CD4-positive, alpha-beta T cell treated with Interferon gamma for 1 hour (primary cell): ENCODE measurements around the gene SETDB1.

ENCODE experiments used
- DNase-seq: peaks from one replicate; pipeline ENCODE4 v3.0.0-alpha.2; 2020

The SETDB1 gene

DNA sequence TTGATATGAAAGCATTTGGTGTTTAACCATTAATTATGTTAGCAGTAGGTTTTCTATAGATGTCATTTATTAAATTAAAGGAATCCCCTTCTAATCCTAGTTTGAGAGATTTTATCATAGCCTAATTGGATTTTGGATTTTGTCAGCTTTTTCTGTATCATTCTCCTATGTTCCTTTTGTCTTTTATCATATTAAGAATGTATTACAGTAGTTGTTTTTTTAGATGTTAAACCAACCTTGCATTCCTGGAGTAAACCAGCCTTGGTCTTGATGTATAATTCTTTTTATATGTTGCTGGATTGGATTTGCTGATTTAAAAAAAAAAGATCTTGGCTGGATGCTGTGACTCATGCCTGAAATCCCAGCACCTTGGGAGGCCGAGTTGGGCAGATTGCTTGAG lies 5.6 kb downstream of the SETDB1 start:
- DNase-seq, result no peak

DNA sequence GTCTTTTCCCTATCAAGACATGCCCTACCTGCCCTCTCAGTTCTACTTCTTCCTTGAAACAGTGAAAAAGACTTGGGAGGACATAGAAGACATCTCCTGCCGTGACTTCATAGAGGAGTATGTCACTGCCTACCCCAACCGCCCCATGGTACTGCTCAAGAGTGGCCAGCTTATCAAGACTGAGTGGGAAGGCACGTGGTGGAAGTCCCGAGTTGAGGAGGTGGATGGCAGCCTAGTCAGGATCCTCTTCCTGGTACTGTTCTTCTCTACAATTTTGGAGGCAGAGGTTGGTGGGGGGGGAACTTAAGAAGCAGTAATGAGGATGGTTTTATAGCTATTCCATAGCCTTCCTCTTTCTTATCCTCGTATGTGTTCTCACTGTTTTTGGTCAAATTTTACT lies 18.7 kb downstream of the SETDB1 start:
- no peak for DNase-seq

DNA sequence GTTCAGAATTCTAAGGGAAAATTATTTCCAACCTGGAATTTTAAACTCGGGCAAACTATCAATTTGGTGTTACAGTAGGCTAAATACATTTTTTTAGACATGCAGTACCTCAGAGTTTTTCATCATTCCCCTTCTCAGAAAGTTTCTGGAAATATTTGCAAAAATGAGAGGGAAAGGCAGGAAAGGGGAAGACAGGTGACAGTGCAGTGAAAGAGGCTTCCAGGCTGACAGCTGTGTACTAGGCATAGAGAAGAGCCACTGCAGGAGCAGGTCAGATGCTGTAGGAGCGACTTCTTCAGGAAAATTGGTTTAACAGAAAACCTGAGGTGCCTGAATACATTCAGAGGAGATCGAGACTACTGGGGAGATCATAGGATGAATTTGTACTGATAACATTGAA lies 28.5 kb downstream of the SETDB1 start:
- no peak for DNase-seq

DNA sequence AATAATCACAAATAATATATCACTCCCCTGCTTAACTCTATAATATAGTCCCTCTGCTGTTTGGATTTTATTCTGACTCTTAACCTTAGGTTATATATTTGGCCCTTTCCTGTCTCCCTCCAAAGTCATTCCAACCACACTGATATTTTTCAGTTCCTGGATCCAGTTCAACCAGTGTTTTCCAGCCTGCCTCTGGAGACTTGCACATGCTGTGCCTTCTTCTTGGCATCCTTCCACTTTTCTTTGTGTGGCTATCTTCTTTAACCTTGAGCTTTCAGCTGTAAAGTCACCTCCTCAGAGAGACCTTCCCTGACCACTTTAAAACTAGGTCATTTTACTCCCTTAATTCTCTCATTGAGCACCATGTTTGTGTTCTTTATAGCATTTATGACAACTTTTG lies 29.1 kb downstream of the SETDB1 start:
- DNase-seq, result no peak

DNA sequence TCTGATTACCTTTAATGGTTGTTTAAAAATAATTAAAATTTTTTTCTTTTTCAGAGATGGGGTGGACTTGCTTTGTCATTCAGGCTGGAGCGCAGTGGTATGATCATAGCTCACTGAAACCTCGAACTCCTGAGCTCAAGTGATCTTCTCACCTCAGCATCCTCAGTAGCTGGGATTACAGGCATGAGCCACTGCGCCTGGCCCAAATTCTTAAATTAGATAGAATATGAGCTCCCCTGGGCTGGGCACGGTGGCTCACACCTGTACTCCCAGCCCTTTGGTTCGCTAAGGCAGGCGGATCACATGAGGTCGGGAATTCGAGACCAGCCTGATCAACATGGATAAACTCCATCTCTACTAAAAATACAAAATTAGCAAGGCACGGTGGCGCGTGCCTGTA lies 31.5 kb downstream of the SETDB1 start:
- no peak for DNase-seq

DNA sequence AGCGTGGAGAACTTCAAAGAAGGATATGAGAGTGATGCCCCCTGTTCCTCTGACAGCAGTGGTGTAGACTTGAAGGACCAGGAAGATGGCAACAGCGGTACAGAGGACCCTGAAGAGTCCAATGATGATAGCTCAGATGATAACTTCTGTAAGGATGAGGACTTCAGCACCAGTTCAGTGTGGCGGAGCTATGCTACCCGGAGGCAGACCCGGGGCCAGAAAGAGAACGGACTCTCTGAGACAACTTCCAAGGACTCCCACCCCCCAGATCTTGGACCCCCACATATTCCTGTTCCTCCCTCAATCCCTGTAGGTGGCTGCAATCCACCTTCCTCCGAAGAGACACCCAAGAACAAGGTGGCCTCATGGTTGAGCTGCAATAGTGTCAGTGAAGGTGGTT lies 34.5 kb downstream of the SETDB1 start:
- DNase-seq, result no peak

DNA sequence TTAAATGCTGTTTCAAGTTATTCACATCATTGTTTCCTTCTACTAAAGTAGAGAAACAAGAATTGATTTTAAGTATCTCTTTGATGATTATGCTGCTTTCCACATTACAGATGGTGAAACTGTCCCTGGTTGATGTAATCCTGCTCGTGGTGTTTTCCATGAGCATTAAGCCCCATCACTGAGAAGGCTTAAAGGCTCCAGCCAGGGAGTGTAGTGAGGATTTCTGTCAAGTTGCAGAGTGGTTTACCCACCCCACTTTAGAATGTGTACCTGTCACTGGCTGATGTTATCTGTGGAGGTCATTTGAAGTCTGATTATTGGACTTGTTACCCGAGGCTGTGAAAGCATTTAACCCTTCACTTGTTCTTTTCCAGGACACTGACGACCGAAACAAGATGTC lies 35.6 kb downstream of the SETDB1 start:
- no peak for DNase-seq

DNA sequence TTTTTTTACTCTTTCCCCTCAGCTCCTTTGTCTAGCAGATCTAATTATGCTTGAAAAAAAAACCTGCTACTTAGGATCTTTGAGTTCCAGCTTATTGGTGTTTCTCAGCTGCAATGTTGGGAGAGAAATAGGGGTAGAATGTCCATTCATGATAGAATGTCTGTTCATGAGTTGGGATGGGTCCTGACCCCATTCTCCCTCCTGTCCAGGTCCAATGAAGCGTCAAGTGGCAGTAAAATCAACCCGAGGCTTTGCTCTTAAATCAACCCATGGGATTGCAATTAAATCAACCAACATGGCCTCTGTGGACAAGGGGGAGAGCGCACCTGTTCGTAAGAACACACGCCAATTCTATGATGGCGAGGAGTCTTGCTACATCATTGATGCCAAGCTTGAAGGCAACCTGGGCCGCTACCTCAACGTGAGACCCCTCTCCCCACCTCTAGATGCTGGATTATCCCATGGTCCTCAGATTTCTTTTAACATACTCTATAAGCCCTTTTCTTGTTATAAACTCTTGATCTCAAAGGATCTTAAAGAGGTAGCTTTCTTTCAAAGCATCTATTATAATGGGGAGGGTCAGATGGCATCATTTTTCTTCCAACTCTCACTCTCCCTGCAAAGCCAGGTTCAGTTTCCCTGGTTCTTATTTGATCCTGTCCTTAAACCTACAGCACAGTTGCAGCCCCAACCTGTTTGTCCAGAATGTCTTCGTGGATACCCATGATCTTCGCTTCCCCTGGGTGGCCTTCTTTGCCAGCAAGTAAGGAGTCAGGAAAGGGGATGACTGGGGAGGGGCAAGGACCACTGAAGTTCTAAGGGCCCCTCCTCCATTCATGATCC lies 37.4 kb downstream of the SETDB1 start:
- no peak for DNase-seq

DNA sequence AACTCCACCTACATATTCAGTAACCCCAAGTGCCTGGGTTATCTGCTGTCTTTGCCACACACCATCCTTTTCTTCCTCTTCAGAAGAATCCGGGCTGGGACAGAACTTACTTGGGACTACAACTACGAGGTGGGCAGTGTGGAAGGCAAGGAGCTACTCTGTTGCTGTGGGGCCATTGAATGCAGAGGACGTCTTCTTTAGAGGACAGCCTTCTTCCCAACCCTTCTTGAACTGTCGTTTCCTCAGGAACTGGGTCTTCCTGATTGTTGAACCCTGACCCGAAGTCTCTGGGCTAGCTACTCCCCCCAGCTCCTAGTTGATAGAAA lies 38.0 kb downstream of the SETDB1 start:
- DNase-seq, result no peak

DNA sequence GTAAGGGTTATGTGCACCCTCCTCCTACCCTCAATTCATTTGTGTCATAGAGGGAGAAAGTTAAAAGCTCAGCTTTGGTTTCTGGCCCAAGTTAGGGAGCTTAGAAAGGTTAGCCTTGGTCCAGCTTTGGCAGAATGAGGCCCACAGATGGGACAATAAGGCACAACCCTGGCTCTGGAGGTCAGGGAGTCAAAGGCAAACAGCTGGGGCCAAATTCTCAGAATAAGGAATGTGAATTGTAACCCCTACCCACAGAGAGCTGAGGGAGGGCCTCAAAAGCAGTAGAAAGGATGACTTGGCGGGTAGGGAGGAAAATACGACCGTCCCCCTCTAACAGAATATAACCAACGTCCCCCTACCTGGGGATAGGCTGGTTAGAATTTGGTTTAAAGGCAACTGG lies 39.4 kb downstream of the SETDB1 start:
- DNase-seq, result no peak

DNA sequence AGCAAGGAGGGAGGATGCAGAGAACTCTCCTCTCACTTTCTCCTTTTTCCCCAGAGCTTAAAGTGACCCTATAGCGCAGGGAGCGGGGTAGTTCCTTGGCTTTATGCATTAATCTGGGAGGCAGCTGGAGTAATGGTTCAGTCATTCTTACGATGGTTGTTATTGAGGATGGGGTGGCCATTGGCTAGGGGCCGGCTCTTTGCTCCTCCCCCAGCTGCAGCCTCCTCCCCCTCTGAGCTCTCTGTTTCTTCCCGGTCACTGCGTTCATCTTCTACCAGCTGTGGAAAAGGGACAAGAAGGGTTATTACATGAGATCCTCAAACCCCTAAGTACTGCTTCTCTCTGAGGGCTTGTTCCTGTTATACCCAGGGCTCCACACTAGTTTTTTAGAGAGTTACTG lies 39.8 kb downstream of the SETDB1 start:
- DNase-seq, result no peak

DNA sequence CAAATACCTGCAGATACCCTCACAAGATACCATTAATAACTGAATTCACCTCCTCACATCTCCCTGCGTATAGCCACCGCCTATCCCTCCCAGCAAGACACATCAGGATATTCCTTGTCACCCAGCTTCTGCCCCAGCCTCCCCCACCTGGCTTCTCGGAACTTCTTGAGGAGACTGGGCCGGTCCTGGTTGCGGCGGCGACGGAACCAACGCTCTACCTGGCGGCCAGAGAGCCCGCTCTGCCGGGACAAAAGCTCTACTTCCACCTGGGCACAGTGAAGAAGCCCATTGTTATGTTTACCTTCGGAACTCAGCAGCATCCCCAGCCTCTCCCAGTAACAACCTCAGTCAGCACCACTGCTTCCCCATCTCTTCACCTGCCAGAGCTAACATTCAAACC lies 41.8 kb downstream of the SETDB1 start:
- no peak for DNase-seq

DNA sequence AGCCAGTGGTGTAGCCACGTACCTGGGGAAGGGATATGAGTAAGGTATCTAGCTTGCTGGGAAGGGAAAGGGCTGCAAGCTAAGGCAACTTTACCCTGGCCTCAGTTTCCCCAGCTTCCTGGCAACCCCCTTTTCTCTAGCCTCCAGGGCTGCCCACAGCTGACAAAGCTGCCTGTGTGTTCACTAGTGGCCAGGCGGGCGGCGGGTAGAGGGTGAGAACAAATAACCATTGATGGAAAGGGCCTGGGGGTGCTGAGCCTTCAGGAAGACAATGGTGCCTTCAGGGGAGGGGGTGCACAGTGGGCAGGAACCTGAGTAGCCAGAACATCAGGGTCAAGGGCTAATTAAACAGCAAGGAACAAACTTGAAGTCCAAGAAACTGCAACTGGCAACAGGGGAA lies 42.3 kb downstream of the SETDB1 start:
- DNase-seq, result no peak

DNA sequence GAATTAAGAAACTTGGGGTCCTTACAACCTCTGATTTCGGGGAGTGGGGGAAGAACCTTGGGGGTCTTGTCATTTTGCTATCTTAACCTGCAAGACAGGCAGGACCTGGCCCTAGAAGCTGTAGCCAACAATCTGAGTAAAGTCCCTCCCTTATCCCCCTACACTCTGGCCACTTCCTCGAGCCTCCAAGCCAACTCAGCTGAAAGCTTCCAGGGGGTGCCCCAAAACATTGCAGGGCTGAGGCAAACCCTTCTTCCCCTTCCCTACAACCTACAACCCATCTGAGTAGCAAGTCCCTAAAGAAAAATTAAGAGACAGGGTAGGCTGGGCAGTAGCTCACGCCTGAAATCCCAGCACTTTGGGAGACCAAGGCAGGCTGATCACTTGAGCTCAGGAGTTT lies 43.5 kb downstream of the SETDB1 start:
- DNase-seq, result no peak

DNA sequence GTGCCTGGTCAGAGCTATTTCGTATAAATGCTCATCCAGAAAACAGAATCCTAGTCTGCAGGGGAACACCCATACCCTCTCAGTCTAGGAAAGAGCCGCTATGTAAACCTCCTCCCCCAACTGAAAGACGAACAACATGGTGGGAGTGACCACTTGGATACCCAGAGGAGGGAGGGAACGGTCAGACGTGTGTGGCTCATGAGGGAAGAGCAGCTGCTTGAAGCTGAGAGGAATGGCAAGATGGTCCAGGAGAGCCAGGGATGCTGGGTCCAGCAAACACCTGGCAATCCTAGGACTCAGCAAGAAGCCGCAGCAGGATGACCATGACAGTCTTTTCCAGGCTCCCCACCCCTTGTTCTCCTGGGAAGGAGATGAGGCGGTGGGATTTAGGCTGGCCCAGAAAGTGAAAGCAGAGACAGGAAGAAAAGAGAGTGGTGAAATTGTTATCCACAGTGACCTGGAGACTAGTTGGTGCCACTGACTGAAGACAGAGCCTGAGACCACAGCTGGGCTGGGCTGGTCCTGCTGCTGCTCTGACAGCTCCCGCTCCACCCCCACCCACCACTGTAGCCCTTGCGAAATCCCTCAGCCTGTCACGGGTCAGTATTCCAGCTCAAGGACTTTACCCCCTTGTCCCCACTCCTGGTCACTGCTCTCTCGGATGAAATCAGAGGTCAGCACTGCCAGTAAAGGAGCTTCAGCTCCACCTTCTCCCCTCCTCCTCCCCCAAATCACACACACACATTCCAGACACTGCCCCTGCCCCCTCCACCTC lies 44.8 kb downstream of the SETDB1 start:
- DNase-seq, result no peak

DNA sequence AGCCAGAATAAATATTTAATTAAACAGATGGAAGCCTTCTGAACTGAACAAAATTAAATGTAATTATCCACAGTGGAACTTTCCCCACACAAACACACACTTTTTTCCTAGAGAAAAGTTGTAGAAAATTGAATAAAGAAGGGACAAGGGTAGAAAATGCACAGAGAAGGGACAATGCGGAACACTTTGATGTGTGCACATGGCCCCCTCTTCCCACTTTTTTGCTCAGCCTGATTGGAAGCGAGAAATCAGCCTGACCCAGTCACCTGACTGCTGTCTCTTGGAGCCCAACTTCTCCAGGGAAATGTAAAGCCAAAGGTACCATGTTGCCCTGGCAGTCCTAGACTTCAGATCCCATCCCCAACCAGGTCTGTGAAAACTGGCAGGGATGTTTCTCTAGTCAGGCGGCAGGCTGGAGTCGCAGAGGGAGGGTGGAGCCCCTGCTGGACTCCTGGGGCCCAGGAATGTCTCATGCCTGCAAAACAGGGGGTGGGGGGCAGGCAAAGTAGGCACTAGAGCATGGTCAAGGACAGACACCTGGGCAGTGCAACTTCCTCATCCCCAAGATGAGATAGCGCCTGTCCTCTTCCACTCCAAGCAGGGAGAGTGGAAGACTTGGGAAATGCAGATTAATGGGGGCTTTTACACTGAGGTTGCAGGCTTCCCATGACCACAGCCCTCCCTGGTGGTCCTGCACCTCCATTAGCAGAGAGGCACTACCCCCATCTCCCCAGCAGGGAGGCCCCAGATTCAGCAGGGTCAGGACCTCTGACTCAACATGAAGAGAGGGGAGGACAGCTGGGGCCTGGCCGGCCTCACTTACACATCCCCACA lies 45.6 kb downstream of the SETDB1 start:
- no peak for DNase-seq

DNA sequence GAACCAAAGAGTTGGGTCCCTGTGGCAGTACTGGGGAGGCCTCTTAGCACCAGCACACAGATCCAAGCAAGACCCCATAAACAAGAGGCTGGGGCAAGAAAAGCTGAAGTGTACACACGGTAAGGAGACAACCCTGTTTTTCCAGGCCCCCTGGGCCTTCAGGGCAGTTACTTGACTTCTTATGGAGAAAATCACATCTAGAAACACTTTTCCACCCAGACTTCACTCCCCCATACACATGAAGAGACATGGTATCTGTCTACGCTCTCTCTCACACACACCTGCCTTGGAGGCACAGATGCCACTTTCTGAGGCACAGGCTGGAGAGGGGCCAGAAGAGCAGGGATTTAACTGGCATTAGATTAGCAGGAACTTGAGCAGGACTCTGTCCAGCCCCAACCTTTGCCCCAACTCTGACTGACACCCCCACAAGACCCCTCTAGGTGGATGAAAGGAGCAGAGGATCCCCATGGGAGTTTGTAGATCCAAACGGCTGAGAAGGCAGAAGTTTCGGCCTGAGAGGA lies 46.3 kb downstream of the SETDB1 start:
- no peak for DNase-seq

DNA sequence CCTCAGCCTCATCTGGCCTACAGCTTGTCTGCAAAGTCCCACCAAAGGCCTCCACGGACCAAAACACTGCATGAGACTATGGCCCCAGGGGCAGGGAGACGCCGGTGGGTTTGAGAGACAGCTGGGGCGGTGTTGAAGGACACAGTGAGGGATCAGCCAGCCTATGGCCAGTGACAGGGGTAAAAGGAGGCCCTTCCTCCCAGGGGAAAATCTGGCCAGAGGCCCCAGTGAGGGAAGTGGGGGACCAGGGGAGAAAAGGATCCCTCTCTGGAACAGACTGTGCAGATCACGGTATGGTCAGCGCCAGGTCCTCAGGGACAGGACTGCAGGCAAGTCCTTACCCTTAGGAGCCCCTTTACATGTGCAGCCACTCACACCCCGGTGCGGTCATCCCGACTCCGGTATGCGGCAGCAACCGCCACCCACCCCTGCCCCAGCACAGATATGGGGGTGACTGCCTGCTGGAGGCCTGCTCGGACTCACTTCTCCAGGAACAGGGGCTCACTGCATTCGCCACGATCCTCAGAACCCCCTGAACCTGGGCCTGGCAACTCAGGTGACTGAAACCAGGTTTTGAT lies 47.2 kb downstream of the SETDB1 start:
- no peak for DNase-seq

DNA sequence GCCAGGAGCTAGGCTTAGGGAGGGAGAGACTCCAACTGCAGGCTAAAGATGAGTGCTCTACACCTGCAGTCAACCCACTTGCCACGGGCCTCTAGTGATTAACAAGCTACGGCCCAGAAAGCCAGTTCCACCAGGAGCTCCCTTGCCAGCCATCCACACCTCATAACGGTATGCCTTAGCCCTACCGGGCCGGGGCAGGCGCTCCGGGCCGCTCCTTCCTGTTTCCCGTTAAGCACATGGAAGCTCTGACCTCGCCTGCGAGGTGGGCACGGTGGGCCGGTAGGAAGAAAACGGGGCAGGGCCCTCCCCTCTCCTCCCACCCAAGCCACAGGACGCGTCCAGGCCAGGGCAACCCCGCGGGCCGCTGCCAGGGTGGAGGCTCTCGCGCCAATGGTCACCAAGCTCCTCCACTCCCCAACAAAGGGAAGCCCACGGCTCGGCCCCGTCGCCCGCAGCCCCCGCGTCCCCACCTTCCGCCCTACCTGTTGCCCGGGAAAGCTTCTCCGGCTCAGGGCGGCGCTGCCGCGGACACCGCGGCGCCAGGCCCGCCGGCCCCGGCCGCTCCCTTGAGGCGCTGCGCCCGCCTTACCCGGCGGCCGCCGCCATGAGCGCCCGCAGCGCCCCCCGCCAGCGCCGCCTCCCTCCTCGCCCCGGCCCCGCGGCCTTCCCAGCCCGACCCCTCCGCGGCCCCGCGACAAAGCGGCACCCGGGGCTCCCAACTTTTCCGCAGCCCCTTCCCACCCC lies 47.8 kb downstream of the SETDB1 start:
- peak; percentile 18 for DNase-seq

DNA sequence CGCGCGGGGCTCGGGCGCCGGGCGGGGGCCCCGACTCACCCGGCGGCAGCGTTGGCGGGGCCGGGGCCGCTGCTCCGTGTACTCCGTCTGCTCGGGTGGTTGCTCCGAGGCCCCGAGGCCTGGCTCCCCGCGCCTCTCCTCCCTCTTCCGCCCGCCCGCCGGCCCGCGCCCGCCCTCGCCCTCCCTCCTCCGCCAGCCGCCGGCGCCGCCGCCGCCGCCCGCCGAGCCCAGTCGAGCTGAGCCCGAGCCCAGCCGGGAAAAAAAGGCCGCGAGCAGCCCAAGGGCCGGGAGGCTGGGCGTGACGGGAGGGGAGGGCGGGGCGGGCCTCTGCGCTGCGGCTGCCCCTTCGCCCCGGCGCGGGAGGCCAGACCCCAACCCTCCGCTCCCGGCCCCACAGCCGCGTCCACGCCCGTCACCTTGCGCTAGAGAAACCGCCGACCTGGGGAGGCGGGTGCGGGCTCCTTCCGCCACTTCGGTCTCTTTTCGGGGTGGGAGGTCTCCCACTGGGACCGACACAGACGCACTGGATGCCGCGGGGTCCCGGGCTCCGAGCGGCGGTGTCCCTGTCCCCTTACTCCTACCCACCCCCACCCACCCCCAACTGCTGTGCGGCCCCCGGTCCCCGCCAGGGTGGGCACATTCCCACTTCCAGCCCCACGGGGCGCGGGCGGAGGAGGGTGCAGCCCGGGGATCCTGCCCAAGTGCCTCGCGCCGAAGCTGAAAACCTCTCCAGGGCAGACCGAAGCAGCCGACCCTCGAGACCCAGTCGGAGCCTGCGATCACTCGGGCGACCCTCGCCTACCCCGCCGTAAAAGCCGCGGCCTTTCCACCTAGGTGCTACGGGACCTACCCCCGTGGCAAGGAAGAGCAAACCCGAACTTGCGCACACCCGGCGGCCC lies 48.7 kb downstream of the SETDB1 start, which contains the start of gene CERS2:
CERS2 (minus strand) TSS at position 256 of the 899 bp plus-strand sequence. CDS start 5,745 bp downstream, outside the sequence.
- peak; percentile 78 for DNase-seq

DNA sequence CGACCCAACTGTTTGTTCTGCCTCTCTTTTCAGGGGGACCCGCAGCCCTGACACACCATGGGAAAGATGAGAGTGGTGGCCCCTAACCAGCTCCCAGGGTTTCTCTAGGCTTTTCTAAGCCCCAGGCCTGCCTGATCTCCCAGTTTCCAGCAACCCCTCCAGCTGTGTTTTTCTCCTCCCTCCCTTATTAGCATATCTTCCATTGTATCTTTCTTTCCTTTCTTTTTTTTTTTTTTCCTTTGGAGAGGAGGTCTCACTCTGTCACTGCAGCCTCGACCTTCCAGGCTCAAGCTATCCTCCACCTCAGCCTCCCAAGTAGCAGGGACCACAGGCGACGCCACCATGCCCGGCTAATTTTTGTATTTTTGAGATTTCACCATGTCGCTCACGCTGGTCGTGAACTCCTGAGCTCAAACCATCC lies 50.2 kb downstream of the SETDB1 start:
- no peak for DNase-seq
